K562 (cell line): Measurements from ENCODE around the gene CAPN2. TPM values are rescaled to one million over a fixed set of nuclear protein-coding genes. Genes with fewer than 3 reads are reported as not detected.

Experiments
- CBX8 ChIP-seq: fragments of 200-600 bp; sonication (generic); IDR thresholded peaks from 2 replicates; pipeline ENCODE4 v1.6.1; 2012; ENCODE audit warnings: borderline replicate concordance, mixed run types, low read depth, mild to moderate bottlenecking, moderate library complexity, mixed read lengths, low read length, control low read depth, inconsistent platforms; ENCODE audit not compliant: poor library complexity, severe bottlenecking; ENCODE audit errors: extremely low read depth
- MTA2 ChIP-seq: fragments of 450-650 bp; IDR thresholded peaks from 2 replicates; pipeline ENCODE4 v1.6.1; 2016; ENCODE audit warnings: low read depth
- NR2C2 ChIP-seq, 2 experiments: fragments of 200-800 bp in 1 of 2; sonication (Bioruptor generic) in 1 of 2; sonication (generic) in 1 of 2; formaldehyde crosslinking in 1 of 2; IDR thresholded peaks; 2 replicates each; pipeline versions ENCODE4 v1.6.1 to v1.8.0; 2016 to 2022; ENCODE audit warnings: mild to moderate bottlenecking in 1 of 2, missing compliant biosample characterization in 1 of 2, missing genetic modification characterization in 1 of 2, missing genetic modification reagents in 1 of 2
- ZBTB43 ChIP-seq: sonication (generic); formaldehyde crosslinking; IDR thresholded peaks from 2 replicates; pipeline ENCODE4 v1.8.0; 2023; ENCODE audit warnings: mild to moderate bottlenecking, missing genetic modification reagents
- ZBTB49 ChIP-seq: sonication (generic); formaldehyde crosslinking; IDR thresholded peaks from 2 replicates; pipeline ENCODE4 v1.8.0; 2022; ENCODE audit warnings: missing genetic modification reagents, mild to moderate bottlenecking, borderline replicate concordance
- ZNF766 ChIP-seq: fragments of 200-800 bp; sonication (Bioruptor generic); conservative IDR thresholded peaks from 2 replicates; pipeline ENCODE4 v1.6.1; 2016; ENCODE audit warnings: missing genetic modification characterization, missing compliant biosample characterization
- polyA plus RNA-seq, 8 experiments: library from polyadenylated mRNA; depleted of rRNA in 4 of 8; stranded (reverse) in 5 of 8; unstranded in 3 of 8; fragments of >200 nt; fragmentation: Nextera tagmentation in 2 of 8; fragmentation: Illumina TruSeq in 1 of 8; extraction: Ambion mirVana in 2 of 8; extraction: Trizol in 1 of 8; gene quantifications; 2 replicates each; pipeline versions ENCODE4 v1.2.1 to v1.2.3, GENCODE V29; 2011 to 2014; ENCODE audit warnings: inconsistent platforms in 1 of 8, missing spikeins in 1 of 8
- total RNA-seq, 7 experiments: library from RNA; depleted of rRNA in 6 of 7; stranded (reverse); fragments of >200 nt in 6 of 7; fragmentation: Illumina TruSeq in 2 of 7; extraction: Trizol in 2 of 7; gene quantifications; 2 replicates each; pipeline versions ENCODE4 v1.2.1 to v1.2.3, GENCODE V29; 2011 to 2021; ENCODE audit warnings: low replicate concordance in 1 of 7
- TF ChIP-seq, protein P1 (sequence below): fragments of 450-650 bp; IDR thresholded peaks from 2 replicates; pipeline ENCODE4 v1.6.1; 2016; ENCODE audit warnings: mild to moderate bottlenecking, moderate library complexity

Gene CAPN2
- total and polyA plus RNA-seq, 9 of the 15 experiments (the other 6 are each of a cell fraction or from before 2014, with no cell fraction given), result 24.6 to 157 (median 101) TPM

DNA sequence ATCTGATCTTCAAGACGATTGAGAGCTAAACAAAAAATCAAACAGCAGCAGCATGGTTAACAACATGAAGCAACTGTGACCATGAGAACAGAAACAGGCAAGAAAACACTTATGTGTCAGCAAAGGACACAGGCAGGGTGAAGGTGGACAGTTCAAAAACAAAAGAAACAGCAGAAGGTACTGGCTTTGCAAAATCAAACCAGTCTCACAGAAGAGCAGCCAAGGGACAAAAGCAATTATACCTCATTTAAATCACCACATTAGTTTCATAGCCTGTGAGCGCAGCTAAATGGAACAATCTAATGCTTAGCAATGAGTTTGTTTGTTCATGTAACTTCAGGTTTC is 59.1 kb downstream of the CAPN2 start (continued):
- TF ChIP-seq, protein P1, sequence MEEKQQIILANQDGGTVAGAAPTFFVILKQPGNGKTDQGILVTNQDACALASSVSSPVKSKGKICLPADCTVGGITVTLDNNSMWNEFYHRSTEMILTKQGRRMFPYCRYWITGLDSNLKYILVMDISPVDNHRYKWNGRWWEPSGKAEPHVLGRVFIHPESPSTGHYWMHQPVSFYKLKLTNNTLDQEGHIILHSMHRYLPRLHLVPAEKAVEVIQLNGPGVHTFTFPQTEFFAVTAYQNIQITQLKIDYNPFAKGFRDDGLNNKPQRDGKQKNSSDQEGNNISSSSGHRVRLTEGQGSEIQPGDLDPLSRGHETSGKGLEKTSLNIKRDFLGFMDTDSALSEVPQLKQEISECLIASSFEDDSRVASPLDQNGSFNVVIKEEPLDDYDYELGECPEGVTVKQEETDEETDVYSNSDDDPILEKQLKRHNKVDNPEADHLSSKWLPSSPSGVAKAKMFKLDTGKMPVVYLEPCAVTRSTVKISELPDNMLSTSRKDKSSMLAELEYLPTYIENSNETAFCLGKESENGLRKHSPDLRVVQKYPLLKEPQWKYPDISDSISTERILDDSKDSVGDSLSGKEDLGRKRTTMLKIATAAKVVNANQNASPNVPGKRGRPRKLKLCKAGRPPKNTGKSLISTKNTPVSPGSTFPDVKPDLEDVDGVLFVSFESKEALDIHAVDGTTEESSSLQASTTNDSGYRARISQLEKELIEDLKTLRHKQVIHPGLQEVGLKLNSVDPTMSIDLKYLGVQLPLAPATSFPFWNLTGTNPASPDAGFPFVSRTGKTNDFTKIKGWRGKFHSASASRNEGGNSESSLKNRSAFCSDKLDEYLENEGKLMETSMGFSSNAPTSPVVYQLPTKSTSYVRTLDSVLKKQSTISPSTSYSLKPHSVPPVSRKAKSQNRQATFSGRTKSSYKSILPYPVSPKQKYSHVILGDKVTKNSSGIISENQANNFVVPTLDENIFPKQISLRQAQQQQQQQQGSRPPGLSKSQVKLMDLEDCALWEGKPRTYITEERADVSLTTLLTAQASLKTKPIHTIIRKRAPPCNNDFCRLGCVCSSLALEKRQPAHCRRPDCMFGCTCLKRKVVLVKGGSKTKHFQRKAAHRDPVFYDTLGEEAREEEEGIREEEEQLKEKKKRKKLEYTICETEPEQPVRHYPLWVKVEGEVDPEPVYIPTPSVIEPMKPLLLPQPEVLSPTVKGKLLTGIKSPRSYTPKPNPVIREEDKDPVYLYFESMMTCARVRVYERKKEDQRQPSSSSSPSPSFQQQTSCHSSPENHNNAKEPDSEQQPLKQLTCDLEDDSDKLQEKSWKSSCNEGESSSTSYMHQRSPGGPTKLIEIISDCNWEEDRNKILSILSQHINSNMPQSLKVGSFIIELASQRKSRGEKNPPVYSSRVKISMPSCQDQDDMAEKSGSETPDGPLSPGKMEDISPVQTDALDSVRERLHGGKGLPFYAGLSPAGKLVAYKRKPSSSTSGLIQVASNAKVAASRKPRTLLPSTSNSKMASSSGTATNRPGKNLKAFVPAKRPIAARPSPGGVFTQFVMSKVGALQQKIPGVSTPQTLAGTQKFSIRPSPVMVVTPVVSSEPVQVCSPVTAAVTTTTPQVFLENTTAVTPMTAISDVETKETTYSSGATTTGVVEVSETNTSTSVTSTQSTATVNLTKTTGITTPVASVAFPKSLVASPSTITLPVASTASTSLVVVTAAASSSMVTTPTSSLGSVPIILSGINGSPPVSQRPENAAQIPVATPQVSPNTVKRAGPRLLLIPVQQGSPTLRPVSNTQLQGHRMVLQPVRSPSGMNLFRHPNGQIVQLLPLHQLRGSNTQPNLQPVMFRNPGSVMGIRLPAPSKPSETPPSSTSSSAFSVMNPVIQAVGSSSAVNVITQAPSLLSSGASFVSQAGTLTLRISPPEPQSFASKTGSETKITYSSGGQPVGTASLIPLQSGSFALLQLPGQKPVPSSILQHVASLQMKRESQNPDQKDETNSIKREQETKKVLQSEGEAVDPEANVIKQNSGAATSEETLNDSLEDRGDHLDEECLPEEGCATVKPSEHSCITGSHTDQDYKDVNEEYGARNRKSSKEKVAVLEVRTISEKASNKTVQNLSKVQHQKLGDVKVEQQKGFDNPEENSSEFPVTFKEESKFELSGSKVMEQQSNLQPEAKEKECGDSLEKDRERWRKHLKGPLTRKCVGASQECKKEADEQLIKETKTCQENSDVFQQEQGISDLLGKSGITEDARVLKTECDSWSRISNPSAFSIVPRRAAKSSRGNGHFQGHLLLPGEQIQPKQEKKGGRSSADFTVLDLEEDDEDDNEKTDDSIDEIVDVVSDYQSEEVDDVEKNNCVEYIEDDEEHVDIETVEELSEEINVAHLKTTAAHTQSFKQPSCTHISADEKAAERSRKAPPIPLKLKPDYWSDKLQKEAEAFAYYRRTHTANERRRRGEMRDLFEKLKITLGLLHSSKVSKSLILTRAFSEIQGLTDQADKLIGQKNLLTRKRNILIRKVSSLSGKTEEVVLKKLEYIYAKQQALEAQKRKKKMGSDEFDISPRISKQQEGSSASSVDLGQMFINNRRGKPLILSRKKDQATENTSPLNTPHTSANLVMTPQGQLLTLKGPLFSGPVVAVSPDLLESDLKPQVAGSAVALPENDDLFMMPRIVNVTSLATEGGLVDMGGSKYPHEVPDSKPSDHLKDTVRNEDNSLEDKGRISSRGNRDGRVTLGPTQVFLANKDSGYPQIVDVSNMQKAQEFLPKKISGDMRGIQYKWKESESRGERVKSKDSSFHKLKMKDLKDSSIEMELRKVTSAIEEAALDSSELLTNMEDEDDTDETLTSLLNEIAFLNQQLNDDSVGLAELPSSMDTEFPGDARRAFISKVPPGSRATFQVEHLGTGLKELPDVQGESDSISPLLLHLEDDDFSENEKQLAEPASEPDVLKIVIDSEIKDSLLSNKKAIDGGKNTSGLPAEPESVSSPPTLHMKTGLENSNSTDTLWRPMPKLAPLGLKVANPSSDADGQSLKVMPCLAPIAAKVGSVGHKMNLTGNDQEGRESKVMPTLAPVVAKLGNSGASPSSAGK, result no peak
- TF ChIP-seq NR2C2 (CRISPR knock-in tag; IDR thresholded peaks at IDR 0.05) (no peak), NR2C2 (tag; IDR thresholded peaks at IDR 0.05) (0 out of 2 replicates have a peak, but pooled peaks have one; percentile 77), CBX8 (no peak), ZBTB49 (CRISPR knock-in tag) (0 out of 2 replicates have a peak, but pooled peaks have one; percentile 67), ZNF766 (no peak), ZBTB43 (CRISPR knock-in tag) (peak; percentile 70; the same call in 1 of the 2 replicates), MTA2 (0 out of 2 replicates have a peak, but pooled peaks have one; percentile 5)
